Stimulated activated CD4-positive, alpha-beta T cell treated with anti-CD3 and anti-CD28 coated beads, Interleukin-12 subunit alpha, Interleukin-12 subunit beta, amount 100 ng/mL, for 4 hours (primary cell): ENCODE measurements around the gene TNPO3.
"Not testable (repeated sequence)": the region's sequence is repeated elsewhere in the genome, so short reads cannot be mapped to it uniquely, and the experiment has no call there.

Experiments
- DNase-seq: peaks from one replicate; pipeline ENCODE4 v3.0.0-alpha.2; 2020

TNPO3 gene

DNA sequence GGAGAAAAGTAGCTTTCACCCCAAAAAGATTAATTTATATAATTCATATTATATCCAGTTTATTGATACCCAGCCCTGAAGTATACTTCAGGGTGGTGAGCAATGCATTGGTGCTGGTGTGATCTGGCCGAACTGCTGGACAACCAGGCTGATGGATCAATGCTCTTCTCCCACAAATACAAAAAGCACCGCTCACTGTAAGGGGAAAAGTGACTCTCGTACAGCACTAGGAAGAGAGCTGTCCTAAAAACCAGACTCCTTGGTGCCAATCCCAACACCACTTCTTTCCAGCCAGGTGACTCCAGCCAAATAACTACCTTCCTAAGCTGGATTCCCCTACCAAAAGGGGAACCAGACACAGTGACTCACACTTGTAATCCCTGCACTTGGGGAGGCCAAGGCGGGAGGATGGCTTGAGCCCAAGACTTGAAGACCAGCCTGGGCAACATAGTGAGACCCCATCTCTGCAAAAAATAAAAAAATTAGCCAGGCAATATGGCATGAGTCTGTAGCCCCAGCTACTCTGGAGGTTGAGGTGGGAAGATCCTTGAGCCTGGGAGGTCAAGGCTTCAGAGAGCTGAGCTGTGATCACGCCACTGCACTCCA lies 13.1 kb upstream of the TNPO3 start:
- no peak for DNase-seq

DNA sequence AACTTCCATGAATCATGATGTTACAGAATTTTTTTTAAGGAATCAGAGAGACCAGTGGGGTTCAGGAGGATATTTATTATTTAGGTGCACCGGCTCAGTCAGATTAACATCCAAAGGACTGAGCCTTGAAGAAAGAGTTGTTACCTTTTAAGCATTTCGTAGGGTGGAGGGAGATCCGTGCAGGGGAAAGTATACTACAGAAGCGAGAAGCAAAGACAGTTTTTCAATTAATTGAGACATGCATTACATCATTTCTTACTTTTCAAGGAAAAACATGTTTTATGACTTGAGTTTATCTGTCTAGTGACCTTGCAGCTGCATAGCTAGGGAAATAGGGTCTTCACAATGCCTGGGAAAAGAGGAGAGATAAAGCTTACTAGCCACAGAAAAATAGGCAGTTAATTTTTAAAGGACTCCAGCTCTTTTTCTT lies 12.2 kb upstream of the TNPO3 start:
- not testable (repeated sequence) for DNase-seq

GRCh38 chr7:129066290-129067131 lies 11.6 kb upstream of the TNPO3 start:
- DNase-seq = no peak

GRCh38 chr7:129055861-129056464 lies 1.1 kb upstream of the TNPO3 start:
- no peak for DNase-seq

DNA sequence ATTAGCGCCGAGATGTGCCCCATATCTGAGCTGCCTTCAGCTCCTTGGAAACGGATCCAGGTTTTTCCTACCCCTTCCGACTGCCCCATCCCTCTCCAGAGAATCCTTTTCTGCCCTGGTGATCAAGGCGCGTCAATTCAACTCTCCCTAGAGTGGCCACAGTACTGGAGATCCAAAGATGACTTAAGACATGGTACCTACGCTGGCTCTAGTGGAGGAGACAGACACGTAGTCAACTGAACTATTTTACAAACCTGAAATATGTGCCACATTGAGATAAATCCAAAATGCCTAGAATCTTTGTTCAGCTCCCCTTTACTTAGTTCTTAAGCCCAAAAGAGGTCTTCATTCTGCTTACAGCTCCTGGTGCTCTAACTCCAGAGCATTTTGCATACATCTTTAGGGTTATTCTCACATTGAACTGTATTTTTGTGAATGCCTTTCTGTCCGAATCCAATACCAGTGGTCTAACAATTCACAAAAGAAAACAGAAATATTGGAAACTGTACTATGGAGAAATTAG lies 444 bp upstream of the TNPO3 start:
- no peak for DNase-seq

- DNase-seq = no peak
These were observed 923 bp downstream of the TNPO3 start for GRCh38 chr7:129053938-129054437.

DNA sequence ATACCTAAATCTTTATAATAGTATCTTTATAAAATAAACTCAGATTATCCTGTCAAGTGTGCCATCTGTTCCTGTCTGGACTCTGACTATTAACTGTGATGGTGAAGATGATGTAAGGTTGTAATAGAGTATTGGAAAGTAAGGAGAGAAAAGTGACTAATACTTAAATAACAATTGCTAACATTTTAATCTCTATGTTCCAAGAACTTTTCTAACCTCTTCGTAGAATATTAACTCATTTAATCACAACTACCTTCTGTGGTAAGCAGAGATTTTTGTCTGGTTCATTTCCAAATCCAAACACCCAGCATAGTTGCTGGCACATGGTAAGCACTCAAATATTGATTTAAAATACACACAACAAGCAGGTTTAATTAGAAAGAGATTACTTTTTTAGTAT lies 2.5 kb downstream of the TNPO3 start:
- DNase-seq = no peak

DNA sequence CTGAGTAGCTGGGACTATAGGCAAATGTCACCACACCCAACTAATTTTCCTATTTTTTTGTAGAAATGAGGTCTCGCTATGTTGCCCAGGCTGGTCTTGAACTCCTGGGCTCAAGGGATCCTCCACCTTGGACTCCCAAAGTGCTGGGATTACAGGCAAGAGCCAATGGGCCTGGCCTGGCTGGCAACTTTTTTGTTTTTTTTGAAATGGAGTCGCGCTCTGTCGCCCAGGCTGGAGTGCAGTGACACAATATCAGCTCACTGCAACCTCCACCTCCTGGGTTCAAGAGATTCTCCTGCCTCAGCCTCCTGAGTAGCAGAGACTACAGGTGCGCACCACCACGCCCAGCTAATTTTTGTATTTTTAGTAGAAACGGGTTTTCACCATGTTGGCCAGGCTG lies 3.5 kb downstream of the TNPO3 start:
- DNase-seq = not testable (repeated sequence)

DNA sequence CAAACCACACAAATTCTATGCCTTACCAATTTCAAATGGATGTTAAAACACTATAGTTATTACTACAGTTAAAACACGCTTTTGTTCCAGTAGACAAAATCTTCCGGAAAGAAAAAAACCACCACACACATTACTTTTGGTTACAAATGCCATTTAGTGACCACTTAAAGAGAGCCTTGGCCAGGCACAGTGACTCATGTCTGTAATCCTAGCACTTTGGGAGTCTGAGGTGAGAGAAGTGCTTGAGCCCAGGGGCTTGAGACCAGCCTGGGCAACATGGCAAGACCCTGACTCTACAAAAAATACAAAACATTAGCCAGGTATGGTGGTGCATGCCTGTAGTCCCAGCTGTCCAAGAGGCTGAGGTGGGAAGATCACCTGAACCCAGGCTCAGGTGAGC lies 7.2 kb downstream of the TNPO3 start:
- no peak for DNase-seq

DNA sequence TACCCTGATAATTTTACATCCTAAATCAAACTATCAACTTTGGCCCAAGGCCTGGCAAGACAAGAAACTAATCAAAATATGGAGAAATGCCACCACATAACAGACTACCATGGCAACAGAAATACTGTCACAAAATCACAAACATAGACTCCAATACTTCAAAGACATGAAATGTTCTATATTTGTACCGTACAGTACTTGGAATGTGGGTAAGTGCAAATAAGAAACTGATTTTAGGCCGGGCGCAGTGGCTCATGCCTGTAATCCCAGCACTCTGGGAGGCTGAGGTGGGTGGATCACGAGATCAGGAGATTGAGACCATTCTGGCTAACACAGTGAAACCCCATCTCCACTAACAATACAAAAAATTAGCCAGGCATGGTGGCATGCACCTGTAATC lies 9.2 kb downstream of the TNPO3 start:
- DNase-seq = no peak

- no peak for DNase-seq
These were observed 11.9 kb downstream of the TNPO3 start for GRCh38 chr7:129043012-129043411.

DNA sequence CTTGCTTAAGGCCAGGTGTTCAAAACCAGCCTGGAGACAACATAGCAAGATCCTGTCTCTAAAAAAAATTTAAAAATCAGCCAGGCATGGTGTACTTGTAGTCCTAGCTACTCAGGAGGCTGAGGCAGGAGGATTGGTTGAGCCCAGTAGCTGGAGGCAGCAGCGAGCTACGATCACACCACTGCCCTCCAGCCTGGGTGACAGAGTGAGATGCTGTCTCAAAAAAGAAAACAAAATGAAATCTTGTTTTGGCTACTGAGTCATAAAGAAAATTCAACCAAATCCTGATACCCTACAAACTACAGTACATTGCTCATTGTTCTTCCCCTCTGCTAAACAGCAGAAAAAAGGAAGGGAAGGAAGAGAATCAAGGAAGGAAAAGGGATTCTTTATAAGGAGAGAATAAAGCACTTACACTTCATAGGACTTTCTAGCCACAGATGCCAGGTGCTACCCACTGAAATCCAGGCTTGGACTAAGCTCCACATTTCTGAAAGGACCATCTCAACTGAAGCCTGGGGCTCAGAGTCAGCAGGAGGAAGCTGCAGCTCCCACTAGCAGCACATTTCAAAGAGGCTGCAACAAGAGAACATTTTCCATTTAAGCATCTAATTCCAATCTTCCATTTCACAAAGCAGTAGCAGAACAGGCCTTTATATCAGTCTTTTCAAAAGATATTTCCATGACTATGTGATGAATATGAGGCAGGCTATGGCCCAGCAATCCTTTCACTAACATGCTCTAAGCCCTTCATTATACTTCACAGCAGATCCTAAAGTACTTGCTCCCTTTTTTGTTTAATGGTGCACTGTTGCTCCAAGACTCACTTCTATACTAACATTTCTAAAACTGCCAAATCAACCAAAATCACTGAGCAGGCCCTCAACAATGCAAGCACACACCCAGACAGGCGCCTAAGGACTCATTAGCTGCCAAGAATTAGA lies 13.5 kb downstream of the TNPO3 start:
- DNase-seq = no peak

- DNase-seq = not testable (repeated sequence)
These were observed 16.4 kb downstream of the TNPO3 start for GRCh38 chr7:129038468-129038867.

DNA sequence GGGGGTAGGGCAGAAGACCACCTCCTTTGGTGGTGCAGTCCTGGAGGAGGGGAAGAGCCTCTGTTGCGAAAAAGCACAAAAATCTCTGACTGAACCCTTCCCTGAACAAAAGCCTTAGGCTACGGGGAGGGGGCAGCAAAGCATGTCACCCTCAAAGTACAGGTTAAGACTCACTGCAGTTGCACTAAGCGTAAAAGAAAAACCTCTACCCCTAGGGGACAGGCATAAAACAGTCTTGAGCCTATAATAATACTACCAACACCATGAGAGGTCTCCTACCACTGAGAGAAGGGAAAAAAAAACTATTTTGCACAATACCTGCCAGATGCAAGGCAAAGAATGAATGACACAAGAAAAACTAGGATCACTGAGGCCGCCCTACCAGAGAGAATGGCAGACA lies 17.3 kb downstream of the TNPO3 start:
- DNase-seq = no peak

- DNase-seq = no peak
These were observed 22.9 kb downstream of the TNPO3 start for GRCh38 chr7:129032017-129032416.

- no peak for DNase-seq
These were observed 24.5 kb downstream of the TNPO3 start for GRCh38 chr7:129030440-129030839.

- no peak for DNase-seq
These were observed 30.8 kb downstream of the TNPO3 start for GRCh38 chr7:129024125-129024524.

GRCh38 chr7:129021656-129022055 lies 33.3 kb downstream of the TNPO3 start:
- no peak for DNase-seq

- DNase-seq = no peak
These were observed 36.9 kb downstream of the TNPO3 start for GRCh38 chr7:129017933-129018538.

DNA sequence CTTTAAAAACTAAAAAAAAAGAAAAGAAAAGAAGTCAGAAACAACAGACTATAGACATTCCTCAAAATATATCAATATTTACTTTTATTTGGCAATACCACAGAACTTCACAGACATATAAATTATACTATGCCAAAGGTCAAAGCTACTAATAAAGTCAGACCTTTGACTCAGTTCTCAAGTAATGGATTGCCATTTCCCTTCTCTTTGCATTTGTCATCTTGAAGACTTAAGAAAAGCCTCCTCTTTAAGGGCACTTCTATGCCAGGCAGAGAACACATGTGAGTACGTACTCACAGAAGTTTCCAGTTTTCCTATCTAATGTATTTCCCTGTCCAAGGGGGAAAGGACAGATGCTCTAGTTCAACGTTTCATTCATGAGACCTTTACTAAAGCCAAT lies 37.6 kb downstream of the TNPO3 start:
- DNase-seq = no peak

- no peak for DNase-seq
These were observed 40.3 kb downstream of the TNPO3 start for GRCh38 chr7:129014501-129015101.
